Fibroblast of pulmonary artery (primary cell): ENCODE data around the gene MYO1B.

Experiments
- DNase-seq: peaks from one replicate; pipeline ENCODE4 v3.0.0-alpha.2; 2010; ENCODE audit warnings: low read depth
- H3K4me3 ChIP-seq: replicated peaks from 2 replicates; pipeline ENCODE4 v1.5.1; 2011; ENCODE audit warnings: low read depth, mild to moderate bottlenecking, control low read depth, low read length, moderate library complexity
- TF ChIP-seq, protein P1 (sequence below): IDR thresholded peaks from 2 replicates; pipeline ENCODE4 v1.5.1; 2011; ENCODE audit warnings: mild to moderate bottlenecking, control low read depth, low read length, inconsistent platforms; ENCODE audit errors: missing control alignments

Gene MYO1B

DNA sequence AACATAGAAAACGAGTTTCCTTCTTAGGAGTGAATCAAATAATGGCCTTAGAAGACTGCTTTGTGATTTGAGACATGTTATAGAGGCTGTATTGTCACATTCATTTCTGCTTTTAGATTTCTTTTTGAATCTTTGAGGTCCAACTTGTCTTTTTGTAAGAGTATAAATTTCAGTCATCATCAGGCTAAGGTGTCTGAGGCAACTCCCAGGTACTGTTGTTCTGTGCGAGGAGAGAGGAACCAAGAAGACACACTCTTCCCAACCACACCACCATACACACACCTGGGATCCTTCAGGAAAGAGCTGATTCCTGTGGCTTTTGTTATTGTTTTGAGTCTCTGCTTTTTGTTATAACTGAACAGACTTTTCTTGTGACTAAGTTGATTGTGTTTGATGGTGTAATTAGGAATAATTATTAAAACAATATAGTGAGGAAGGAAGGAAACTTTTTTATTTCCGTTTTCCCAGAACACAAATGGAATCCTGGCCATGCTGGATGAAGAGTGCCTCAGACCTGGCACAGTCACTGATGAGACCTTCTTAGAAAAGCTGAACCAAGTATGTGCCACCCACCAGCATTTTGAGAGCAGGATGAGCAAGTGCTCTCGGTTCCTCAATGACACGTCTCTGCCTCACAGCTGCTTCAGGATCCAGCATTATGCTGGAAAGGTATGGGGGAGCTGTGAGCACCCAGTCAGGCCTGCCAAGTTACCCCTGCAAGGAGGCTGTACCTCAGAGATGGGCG lies 140.4 kb downstream of the MYO1B start:
- TF ChIP-seq, protein P1, sequence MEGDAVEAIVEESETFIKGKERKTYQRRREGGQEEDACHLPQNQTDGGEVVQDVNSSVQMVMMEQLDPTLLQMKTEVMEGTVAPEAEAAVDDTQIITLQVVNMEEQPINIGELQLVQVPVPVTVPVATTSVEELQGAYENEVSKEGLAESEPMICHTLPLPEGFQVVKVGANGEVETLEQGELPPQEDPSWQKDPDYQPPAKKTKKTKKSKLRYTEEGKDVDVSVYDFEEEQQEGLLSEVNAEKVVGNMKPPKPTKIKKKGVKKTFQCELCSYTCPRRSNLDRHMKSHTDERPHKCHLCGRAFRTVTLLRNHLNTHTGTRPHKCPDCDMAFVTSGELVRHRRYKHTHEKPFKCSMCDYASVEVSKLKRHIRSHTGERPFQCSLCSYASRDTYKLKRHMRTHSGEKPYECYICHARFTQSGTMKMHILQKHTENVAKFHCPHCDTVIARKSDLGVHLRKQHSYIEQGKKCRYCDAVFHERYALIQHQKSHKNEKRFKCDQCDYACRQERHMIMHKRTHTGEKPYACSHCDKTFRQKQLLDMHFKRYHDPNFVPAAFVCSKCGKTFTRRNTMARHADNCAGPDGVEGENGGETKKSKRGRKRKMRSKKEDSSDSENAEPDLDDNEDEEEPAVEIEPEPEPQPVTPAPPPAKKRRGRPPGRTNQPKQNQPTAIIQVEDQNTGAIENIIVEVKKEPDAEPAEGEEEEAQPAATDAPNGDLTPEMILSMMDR = no peak
- no peak overlapping the region for H3K4me3 ChIP-seq
- DNase-seq = no peak

DNA sequence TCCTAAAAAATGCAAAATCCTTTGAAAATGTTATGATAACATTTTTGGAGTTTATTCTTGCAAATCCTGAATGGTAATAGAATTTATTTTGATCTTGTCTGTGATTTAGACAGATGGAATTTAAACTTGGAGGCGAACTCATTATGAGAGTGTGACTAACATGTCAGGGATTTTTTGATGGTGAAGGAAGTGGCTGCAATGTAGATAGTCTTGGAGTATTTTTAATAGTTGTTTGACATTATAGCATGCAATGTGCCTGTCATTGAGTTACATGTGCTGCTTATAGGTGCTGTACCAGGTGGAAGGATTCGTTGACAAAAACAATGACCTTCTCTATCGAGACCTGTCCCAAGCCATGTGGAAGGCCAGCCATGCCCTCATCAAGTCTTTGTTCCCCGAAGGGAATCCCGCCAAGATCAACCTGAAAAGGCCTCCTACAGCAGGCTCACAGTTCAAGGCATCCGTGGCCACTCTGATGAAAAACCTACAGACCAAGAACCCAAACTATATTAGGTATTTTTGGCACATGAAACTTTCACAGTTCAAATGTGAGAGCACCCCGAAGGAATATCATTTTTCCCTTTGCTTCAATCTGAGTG lies 141.8 kb downstream of the MYO1B start:
- H3K4me3 ChIP-seq = no peak overlapping the region
- DNase-seq = peak; percentile 72
- TF ChIP-seq, protein P1 = no peak

DNA sequence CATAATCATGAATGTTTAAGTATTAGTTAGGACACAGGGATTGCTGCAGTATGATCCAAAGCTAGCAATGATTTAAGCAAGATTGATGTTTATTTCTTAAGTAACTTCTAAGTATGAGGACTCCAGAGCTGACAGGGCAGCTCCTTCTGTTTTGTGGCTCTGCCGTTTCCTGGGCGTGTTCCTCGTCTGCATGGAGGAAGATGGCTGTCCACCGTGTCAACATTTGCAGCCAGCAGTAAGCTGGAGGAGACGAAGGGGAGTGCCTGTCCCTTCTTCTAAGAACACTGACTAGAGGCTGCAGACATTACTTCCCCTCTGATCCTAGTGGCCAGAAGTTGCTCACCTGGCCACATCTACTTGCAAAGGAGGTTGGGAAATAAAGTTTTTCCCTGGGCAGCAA lies 144.1 kb downstream of the MYO1B start:
- TF ChIP-seq, protein P1 = no peak
- no peak overlapping the region for H3K4me3 ChIP-seq
- DNase-seq = no peak

DNA sequence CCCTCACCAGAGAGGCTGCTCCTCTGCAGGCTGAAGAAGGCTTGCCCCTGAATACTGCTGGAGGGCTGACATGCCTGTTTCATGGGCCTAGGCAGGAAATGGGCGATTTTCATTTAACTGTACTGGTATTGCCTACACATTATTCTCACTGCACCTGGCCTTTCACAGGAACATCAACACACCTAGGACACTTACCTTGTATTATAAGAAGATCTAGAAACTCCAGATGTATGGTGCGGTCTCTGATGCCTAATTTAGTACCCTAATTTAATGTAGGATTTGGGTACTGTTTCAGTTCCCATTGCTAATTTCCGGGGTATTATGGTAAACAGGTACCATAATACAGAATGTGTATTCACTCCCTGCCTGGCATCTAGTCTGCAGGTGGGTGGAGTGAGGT lies 146.0 kb downstream of the MYO1B start:
- no peak overlapping the region for H3K4me3 ChIP-seq
- no peak for DNase-seq
- TF ChIP-seq, protein P1 = no peak

DNA sequence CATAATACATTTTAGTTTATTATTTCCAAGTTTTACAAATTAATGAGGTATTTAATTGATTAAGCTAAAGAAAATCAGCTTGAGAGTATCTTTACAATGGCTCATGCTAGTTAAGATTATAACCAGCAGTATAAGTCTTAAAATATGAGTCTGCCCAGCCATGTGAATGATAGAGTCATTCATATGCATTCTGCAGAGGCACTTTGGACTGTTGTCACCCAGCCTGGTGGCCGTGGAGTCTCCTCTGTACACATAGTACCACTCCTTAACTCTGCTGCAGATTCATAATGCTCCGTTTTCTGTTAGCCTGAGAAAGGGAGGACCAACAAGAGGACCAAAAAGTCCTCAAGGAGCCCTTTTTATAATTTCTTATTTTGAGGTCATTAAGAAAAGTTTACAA lies 148.8 kb downstream of the MYO1B start:
- DNase-seq = no peak
- TF ChIP-seq, protein P1 = no peak
- no peak overlapping the region for H3K4me3 ChIP-seq

DNA sequence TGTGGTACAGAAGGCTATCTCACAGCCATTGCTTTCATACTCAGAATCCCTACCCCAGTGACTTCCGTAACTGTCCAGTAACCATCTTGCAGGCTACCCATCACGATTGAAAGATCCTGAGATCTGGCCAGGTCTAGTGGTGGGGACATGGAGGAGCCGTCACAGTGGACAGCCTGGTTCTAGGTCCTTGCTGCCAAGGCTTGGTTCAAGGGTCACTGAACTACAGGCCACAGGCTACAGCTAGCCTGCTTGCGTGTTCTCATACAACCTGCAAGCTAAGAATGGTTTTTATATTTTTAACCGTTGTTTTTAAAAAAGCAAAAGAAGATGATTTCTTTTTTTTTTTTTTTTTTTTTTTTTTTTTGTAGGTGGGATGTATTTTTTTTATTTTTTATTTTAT lies 151.6 kb downstream of the MYO1B start:
- no peak for DNase-seq
- H3K4me3 ChIP-seq = no peak overlapping the region
- TF ChIP-seq, protein P1 = no peak

DNA sequence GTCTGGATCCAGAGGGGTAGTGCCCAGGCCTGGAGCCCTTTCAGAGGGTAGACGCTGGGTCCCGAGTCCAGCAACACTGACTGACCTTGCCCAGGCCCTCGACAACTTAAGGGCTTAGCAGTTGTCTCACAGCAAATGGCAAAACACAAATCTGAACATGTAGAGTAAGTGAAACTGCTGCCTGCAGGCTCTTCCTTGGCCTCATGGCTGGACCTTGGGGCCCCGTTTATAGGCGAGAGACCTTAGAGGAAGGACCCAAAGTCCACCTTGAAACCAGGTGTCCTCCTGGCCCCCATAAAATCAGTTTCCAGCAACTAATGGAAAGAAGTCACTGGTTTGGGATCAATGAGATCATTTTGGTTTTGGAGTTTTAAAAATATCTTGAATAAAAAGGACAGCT lies 154.4 kb downstream of the MYO1B start:
- TF ChIP-seq, protein P1 = no peak
- no peak overlapping the region for H3K4me3 ChIP-seq
- no peak for DNase-seq
